Measurements from ENCODE around the gene SLX4IP. TPM values are rescaled to one million over a fixed set of nuclear protein-coding genes. Genes with fewer than 3 reads are reported as not detected.

Gene SLX4IP
- total RNA-seq, 2 donors from 2014 or later = 7.0 to 8.2 TPM

GRCh38 chr20:10469056-10469455 is 34.0 kb downstream of the SLX4IP start:
- intact Hi-C loops (cut with DNase I) = loop anchor here (5.0 to 10.0 kb wide), 2 partner anchors 83 to 1076 kb away; no protein-coding TSS in a partner anchor
- WGBS = 69% methylated on average over 2 of the region's 2 CpGs
- TF ChIP-seq POLR2A (IDR thresholded peaks at IDR 0.05) (no peak), POLR2AphosphoS5 (IDR thresholded peaks at IDR 0.05) (no peak)
- TF ChIP-seq, protein P1, sequence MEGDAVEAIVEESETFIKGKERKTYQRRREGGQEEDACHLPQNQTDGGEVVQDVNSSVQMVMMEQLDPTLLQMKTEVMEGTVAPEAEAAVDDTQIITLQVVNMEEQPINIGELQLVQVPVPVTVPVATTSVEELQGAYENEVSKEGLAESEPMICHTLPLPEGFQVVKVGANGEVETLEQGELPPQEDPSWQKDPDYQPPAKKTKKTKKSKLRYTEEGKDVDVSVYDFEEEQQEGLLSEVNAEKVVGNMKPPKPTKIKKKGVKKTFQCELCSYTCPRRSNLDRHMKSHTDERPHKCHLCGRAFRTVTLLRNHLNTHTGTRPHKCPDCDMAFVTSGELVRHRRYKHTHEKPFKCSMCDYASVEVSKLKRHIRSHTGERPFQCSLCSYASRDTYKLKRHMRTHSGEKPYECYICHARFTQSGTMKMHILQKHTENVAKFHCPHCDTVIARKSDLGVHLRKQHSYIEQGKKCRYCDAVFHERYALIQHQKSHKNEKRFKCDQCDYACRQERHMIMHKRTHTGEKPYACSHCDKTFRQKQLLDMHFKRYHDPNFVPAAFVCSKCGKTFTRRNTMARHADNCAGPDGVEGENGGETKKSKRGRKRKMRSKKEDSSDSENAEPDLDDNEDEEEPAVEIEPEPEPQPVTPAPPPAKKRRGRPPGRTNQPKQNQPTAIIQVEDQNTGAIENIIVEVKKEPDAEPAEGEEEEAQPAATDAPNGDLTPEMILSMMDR (IDR thresholded peaks at IDR 0.05) = no peak

GRCh38 chr20:10469599-10469998 is 34.5 kb downstream of the SLX4IP start:
- Histone ChIP-seq H3K36me3 (no peaks in the 10 kb centered on the region), H3K4me1 (replicated peaks) (no peaks in the 10 kb centered on the region), H3K27me3 (replicated peaks; ENCODE audit: insufficient read depth) (no peaks in the 10 kb centered on the region), H3K9me3 (no peaks in the 10 kb centered on the region), H3K27ac (no peak overlapping the region), H3K4me3 (no peak overlapping the region)
- TF ChIP-seq POLR2A (IDR thresholded peaks at IDR 0.05) (no peak), POLR2AphosphoS5 (IDR thresholded peaks at IDR 0.05) (peak; percentile 86)
- TF ChIP-seq, protein P1 (IDR thresholded peaks at IDR 0.05) = peak in 3 of 4 experiments; percentile 71 to 85 (median 80)
- intact Hi-C loops (cut with DNase I) = loop anchor here (5.0 to 10.0 kb wide), 2 partner anchors 83 to 1075 kb away; no protein-coding TSS in a partner anchor
- DNase-seq (ENCODE audit: low spot score) = peak; percentile 85
- 18% methylated on average over 7 of the region's 7 CpGs for WGBS

More at GRCh38 chr20:10469056-10469455, 34.0 kb downstream of the SLX4IP start:
- H3K4me3 ChIP-seq = no peak overlapping the region
- no peak overlapping the region for H3K27ac ChIP-seq
- DNase-seq (ENCODE audit: low spot score) = no peak
- no peaks in the 10 kb centered on the region for H3K9me3 ChIP-seq
- H3K27me3 ChIP-seq (replicated peaks; ENCODE audit: insufficient read depth) = no peaks in the 10 kb centered on the region
- no peaks in the 10 kb centered on the region for H3K4me1 ChIP-seq (replicated peaks)
- H3K36me3 ChIP-seq = no peaks in the 10 kb centered on the region

DNA sequence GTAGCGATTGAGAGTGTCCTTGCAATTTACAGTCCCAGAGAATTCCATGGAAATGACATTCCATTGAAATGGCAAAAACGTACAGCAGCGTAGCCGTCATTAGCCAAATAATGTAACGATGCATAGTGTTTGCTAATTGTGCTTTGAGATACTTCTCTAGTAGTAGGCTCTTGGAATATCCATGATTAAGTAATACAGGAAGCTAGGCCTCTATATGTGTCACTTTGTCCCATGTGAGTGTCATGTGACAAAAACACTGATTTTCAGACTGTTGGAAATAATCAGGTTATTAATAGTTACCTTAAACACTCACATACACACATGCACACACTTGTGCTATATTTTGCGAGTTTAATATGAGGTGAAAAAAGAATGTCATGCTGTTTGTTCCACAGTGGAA is 35.2 kb downstream of the SLX4IP start:
- H3K4me1 ChIP-seq (replicated peaks) = no peaks in the 10 kb centered on the region
- H3K27me3 ChIP-seq (replicated peaks; ENCODE audit: insufficient read depth) = no peaks in the 10 kb centered on the region
- TF ChIP-seq POLR2A (IDR thresholded peaks at IDR 0.05) (no peak), POLR2AphosphoS5 (IDR thresholded peaks at IDR 0.05) (no peak)
- TF ChIP-seq, protein P1 (IDR thresholded peaks at IDR 0.05) = no peak
- H3K27ac ChIP-seq = no peak overlapping the region
- no peaks in the 10 kb centered on the region for H3K9me3 ChIP-seq
- WGBS = 95% methylated on average over 6 of the region's 6 CpGs
- no peaks in the 10 kb centered on the region for H3K36me3 ChIP-seq
- intact Hi-C loops (cut with DNase I) = loop anchor here (5.0 kb wide), 1 partner anchor 202 kb away; the partner anchor contains the start of gene JAG1
- DNase-seq (ENCODE audit: low spot score) = no peak
- no peak overlapping the region for H3K4me3 ChIP-seq

- Histone ChIP-seq H3K4me1 (replicated peaks) (no peaks in the 10 kb centered on the region), H3K27me3 (replicated peaks; ENCODE audit: insufficient read depth) (no peaks in the 10 kb centered on the region), H3K36me3 (no peaks in the 10 kb centered on the region), H3K9me3 (no peaks in the 10 kb centered on the region), H3K27ac (no peak overlapping the region), H3K4me3 (no peak overlapping the region)
- no peak for DNase-seq (ENCODE audit: low spot score)
- WGBS = 55% methylated on average over 2 of the region's 2 CpGs
- intact Hi-C loops (cut with DNase I) = loop anchor here (5.0 kb wide), 1 partner anchor 199 kb away; the partner anchor contains the start of gene JAG1
- TF ChIP-seq, protein P1 (IDR thresholded peaks at IDR 0.05) = no peak
- no peak for TF ChIP-seq POLR2AphosphoS5 (IDR thresholded peaks at IDR 0.05)
- no peak for TF ChIP-seq POLR2A (IDR thresholded peaks at IDR 0.05)
These were observed 37.8 kb downstream of the SLX4IP start for GRCh38 chr20:10472871-10473270.

DNA sequence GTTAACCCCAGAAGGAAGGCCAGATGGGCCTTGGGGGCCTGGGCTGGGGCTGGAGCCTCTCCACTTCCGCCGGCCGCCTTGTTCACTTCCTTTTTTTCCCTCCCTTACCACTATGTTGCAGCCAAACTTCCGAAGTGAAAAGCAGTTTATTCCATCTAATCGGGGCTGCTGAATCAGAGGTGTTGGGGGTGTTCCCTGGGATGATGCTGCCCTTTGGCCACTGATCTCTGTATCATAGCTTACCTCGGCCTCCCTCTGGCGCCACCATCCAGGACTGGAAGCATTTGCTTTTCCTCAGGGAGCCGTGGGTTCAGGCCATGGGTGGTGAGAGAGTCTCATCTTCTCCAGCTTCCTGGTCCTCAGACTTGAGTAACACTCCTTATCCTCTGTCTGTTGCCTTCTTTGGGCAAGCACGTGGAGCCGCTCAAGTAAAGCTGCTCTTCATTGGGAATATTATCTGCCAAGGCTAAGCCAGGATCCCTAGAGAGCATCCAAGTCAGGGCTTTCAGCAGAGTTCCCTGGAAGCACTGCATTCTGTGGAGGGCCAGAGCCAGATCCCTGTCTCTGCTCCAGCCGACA is 39.6 kb downstream of the SLX4IP start:
- WGBS = 75% methylated on average over 11 of the region's 11 CpGs

More for the DNA sequence above, 39.6 kb downstream of the SLX4IP start:
- Histone ChIP-seq H3K4me3 (no peak overlapping the region), H3K27ac (no peak overlapping the region), H3K9me3 (no peaks in the 10 kb centered on the region), H3K27me3 (replicated peaks; ENCODE audit: insufficient read depth) (no peaks in the 10 kb centered on the region), H3K36me3 (no peaks in the 10 kb centered on the region), H3K4me1 (replicated peaks) (no peaks in the 10 kb centered on the region)
- TF ChIP-seq, protein P1 (IDR thresholded peaks at IDR 0.05) = no peak
- TF ChIP-seq POLR2AphosphoS5 (IDR thresholded peaks at IDR 0.05) (no peak), POLR2A (IDR thresholded peaks at IDR 0.05) (no peak)
- DNase-seq (ENCODE audit: low spot score) = no peak
- intact Hi-C loops (cut with DNase I) = loop anchor here (5.0 kb wide), 1 partner anchor 198 kb away; the partner anchor contains the start of gene JAG1

Data from prostate gland (tissue), 2 donors.